Muscle layer of duodenum (tissue), 2 donors: ENCODE data around the gene SLC22A9.
"Not testable (repeated sequence)": the region's sequence is repeated elsewhere in the genome, so short reads cannot be mapped to it uniquely, and the experiment has no call there.

ENCODE experiments used
- H3K27ac ChIP-seq: one replicate; pipeline ENCODE4 v1.7.0; 2013; ENCODE audit warnings: mild to moderate bottlenecking, low read length
- H3K27me3 ChIP-seq: one replicate; pipeline ENCODE4 v1.7.0; 2013; ENCODE audit warnings: low read depth, mild to moderate bottlenecking, control low read depth, low read length
- H3K36me3 ChIP-seq, 2 donors: one replicate each; pipeline ENCODE4 v1.7.0; 2013; ENCODE audit warnings: low read length in 2 of 2, control low read depth in 1 of 2, mild to moderate bottlenecking in 1 of 2; ENCODE audit not compliant: insufficient read depth in 2 of 2, control insufficient read depth in 1 of 2
- H3K4me1 ChIP-seq, 2 donors: one replicate each; pipeline ENCODE4 v1.7.0; 2013; ENCODE audit warnings: low read length in 2 of 2, mild to moderate bottlenecking in 2 of 2, control low read depth in 1 of 2, moderate library complexity in 1 of 2; ENCODE audit not compliant: insufficient read depth in 2 of 2, control insufficient read depth in 1 of 2
- H3K4me3 ChIP-seq, 2 donors: one replicate each; pipeline ENCODE4 v1.7.0; 2013; ENCODE audit warnings: low read length in 2 of 2, low read depth in 1 of 2, mild to moderate bottlenecking in 1 of 2
- H3K9me3 ChIP-seq, 2 donors: one replicate each; pipeline ENCODE4 v1.7.0; 2013; ENCODE audit warnings: low read length in 2 of 2, control low read depth in 1 of 2, mild to moderate bottlenecking in 1 of 2; ENCODE audit not compliant: control insufficient read depth in 1 of 2
- donor health status: healthy.

SLC22A9 gene

DNA sequence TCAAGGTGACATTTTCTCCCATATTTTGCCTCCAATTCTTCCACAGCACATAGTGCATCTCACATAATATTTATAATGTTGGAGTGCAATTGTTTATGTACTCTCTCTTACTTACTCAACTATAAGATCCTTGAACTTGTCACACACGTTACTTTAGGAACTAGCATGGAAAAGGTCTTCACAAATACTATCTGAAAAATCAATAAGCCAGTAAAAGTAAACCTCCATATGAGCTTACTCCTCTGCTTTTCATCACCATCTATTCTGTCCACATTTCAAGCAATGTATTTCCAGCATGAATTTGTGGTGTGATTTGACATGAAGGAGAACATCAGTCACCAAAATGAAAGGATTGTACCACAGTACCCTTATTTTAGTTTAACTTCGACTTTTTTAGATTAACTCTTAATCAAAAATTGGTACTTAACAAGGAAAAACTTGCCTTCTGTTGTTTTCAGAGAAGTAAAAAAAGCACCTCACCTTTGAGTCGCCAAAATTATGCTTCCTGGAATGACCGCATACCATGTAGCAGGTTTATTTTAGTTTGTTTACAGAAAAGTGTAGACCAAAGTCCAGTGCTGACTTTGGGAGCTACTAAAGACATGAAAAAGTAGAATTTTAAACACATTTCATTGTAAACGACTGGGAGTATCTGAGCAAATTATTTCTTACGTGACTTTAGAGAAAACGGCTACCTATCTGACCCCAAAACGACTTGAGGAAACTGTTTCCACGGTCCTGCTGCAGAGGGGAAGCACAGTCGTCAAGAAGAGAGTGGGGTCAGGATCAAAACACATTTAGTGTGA is at the start of gene SLC22A9:
SLC22A9 (plus strand) TSS at position 621 of the 806 bp plus-strand sequence. CDS start 272 bp downstream, outside the sequence.
- Histone ChIP-seq H3K4me1 (no peaks in the 10 kb centered on the region), H3K9me3 (no peaks in the 10 kb centered on the region), H3K36me3 (no peaks in the 10 kb centered on the region), H3K27ac (no peak within 1 kb of the TSS), H3K27me3 (no peaks in the 10 kb centered on the region), H3K4me3 (no peak within 1 kb of the TSS)

DNA sequence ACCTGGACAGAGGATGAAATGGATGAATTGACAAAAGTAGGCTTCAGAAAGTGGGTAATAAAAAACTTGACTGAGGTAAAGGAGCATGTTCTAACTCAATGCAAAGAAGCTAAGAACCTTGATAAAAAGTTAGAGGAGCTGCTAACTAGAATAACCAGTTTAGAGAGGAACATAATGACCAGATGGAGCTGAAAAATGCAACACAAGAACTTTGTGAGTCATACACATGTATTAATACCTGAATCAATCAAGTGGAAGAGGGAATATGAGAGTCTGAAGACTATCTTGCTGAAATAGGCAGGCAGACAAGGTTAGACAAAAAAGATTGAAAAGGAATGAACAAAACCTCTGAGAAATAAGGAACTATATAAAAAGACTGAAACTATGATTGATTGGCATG is 47.9 kb upstream of the SLC22A9 start:
- H3K4me3 ChIP-seq, result no peak overlapping the region
- H3K4me1 ChIP-seq, result no peaks in the 10 kb centered on the region
- no peak overlapping the region for H3K27ac ChIP-seq
- H3K27me3 ChIP-seq, result no peaks in the 10 kb centered on the region
- H3K36me3 ChIP-seq, result no peaks in the 10 kb centered on the region
- peaks cover 0 to 13% of the 10 kb centered on the region in 2 donors for H3K9me3 ChIP-seq

DNA sequence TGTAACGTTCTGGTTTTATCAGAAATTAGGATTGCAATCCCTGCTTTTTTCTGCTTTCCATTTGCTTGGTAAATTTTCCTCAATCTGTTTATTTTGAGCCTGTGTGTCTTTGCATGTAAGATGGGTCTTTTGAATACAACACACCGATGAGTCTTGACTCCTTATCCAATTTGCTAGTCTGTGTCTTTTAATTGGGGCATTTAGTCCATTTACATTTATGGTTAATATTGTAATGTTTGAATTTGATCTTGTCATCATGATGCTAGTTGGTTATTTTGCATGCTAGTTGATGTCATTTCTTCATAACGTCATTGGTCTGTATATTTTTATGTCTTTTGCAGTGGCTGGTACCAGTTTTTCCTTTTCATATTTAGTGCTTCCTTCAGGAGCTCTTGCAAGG is 34.5 kb upstream of the SLC22A9 start:
- H3K36me3 ChIP-seq, result not testable (repeated sequence)

GRCh38 chr11:63337070-63337469 is 32.5 kb upstream of the SLC22A9 start:
- Histone ChIP-seq H3K36me3 (no peaks in the 10 kb centered on the region), H3K4me3 (no peak overlapping the region), H3K27ac (no peak overlapping the region), H3K27me3 (no peaks in the 10 kb centered on the region), H3K9me3 (peaks cover 0 to 9% of the 10 kb centered on the region in 2 donors), H3K4me1 (no peaks in the 10 kb centered on the region)

More for the DNA sequence above, 34.5 kb upstream of the SLC22A9 start:
- H3K27me3 ChIP-seq, H3K27ac ChIP-seq, H3K4me3 ChIP-seq, H3K9me3 ChIP-seq, H3K4me1 ChIP-seq: not testable (repeated sequence)

- no peaks in the 10 kb centered on the region for H3K4me1 ChIP-seq
- H3K27ac ChIP-seq, result no peak overlapping the region
- no peaks in the 10 kb centered on the region for H3K27me3 ChIP-seq
- H3K36me3 ChIP-seq, result no peaks in the 10 kb centered on the region
- H3K4me3 ChIP-seq, result no peak overlapping the region
- H3K9me3 ChIP-seq, result no peaks in the 10 kb centered on the region
Measured at GRCh38 chr11:63343130-63343529, 26.5 kb upstream of the SLC22A9 start.

DNA sequence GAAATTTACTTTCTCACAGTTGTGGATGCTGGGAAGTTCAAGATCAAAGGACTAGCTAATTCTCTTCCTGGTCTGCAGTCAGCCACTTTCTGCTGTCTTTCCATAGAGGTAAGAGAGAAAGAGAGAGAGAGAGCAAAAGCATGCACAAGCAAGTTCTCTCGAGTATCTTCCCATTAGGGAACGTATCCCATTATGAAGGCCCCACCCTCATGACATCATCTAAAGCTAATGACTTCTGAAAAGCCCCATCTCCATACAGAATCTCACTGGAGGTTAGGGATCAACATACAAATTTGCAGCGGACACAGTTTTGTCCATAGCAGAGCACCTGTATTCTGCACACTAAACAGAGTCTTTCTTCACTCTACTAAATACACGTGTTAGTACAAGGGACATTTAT is 17.4 kb upstream of the SLC22A9 start:
- H3K4me1 ChIP-seq, result no peaks in the 10 kb centered on the region
- H3K4me3 ChIP-seq, result no peak overlapping the region
- H3K9me3 ChIP-seq, result peaks cover 0 to 2% of the 10 kb centered on the region in 2 donors
- no peaks in the 10 kb centered on the region for H3K36me3 ChIP-seq
- H3K27ac ChIP-seq, result no peak overlapping the region
- H3K27me3 ChIP-seq, result no peaks in the 10 kb centered on the region

- Histone ChIP-seq H3K4me1 (no peaks in the 10 kb centered on the region), H3K4me3 (no peak overlapping the region), H3K36me3 (no peaks in the 10 kb centered on the region), H3K27me3 (no peaks in the 10 kb centered on the region), H3K9me3 (peaks cover 0 to 19% of the 10 kb centered on the region in 2 donors), H3K27ac (no peak overlapping the region)
Measured at GRCh38 chr11:63362196-63362793, 7.3 kb upstream of the SLC22A9 start.

DNA sequence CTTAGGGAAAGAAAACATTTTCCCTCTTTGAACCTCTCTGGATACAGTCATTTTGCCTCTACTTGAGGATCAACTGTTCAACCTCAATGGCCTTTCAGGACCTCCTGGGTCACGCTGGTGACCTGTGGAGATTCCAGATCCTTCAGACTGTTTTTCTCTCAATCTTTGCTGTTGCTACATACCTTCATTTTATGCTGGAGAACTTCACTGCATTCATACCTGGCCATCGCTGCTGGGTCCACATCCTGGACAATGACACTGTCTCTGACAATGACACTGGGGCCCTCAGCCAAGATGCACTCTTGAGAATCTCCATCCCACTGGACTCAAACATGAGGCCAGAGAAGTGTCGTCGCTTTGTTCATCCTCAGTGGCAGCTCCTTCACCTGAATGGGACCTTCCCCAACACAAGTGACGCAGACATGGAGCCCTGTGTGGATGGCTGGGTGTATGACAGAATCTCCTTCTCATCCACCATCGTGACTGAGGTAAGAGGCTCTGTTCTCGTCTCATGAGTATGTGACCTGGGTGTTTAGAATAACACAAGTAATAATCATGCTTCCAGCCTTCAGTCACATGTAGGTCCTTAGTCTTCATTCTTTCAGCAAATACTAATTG is 495 bp downstream of the SLC22A9 start:
- no peak overlapping the region for H3K4me3 ChIP-seq
- H3K27me3 ChIP-seq, result no peaks in the 10 kb centered on the region
- H3K27ac ChIP-seq, result no peak overlapping the region
- no peaks in the 10 kb centered on the region for H3K4me1 ChIP-seq
- no peaks in the 10 kb centered on the region for H3K36me3 ChIP-seq
- no peaks in the 10 kb centered on the region for H3K9me3 ChIP-seq

- no peaks in the 10 kb centered on the region for H3K9me3 ChIP-seq
- H3K27me3 ChIP-seq, result no peaks in the 10 kb centered on the region
- H3K4me1 ChIP-seq, result no peaks in the 10 kb centered on the region
- H3K36me3 ChIP-seq, result no peaks in the 10 kb centered on the region
- no peak overlapping the region for H3K27ac ChIP-seq
- no peak overlapping the region for H3K4me3 ChIP-seq
Measured at GRCh38 chr11:63371396-63371795, 1.8 kb downstream of the SLC22A9 start.

DNA sequence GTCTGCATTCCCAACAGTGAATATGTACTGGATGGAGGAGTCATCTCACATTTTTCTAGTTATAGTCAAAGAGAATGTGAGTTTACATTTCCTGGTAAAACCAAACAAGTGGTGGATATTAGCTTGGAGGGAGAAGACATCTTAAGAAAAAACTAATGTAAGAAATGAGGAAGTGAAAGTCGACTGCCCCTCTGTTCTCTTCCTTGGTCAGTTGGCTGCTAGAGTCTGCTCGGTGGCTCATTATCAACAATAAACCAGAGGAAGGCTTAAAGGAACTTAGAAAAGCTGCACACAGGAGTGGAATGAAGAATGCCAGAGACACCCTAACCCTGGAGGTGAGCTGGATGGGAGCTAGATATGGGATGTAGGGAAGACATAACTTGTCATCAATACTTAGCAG is 5.8 kb downstream of the SLC22A9 start:
- no peaks in the 10 kb centered on the region for H3K9me3 ChIP-seq
- no peak overlapping the region for H3K27ac ChIP-seq
- H3K27me3 ChIP-seq, result no peaks in the 10 kb centered on the region
- H3K4me3 ChIP-seq, result no peak overlapping the region
- no peaks in the 10 kb centered on the region for H3K4me1 ChIP-seq
- no peaks in the 10 kb centered on the region for H3K36me3 ChIP-seq

DNA sequence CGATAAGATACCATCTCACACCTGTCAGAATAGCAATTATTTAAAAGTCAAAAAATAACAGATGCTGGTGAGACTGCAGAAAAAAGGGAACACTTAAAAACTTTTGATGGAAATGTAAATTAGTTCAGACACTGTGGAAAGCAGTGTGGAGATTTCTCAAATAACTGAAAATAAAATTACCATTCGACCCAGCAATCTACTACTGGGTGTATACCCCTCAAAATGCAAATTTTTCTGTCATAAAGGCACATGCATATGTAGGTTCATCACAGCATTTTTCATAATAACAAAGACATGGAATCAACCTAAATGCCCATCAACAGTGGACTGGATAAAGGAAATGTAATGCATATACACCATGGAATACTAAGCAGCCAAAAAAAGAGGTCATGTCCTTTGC is 10.5 kb downstream of the SLC22A9 start:
- no peaks in the 10 kb centered on the region for H3K4me1 ChIP-seq
- no peaks in the 10 kb centered on the region for H3K9me3 ChIP-seq
- H3K27me3 ChIP-seq, result no peaks in the 10 kb centered on the region
- no peaks in the 10 kb centered on the region for H3K36me3 ChIP-seq
- H3K4me3 ChIP-seq, result no peak overlapping the region
- H3K27ac ChIP-seq, result no peak overlapping the region
